OCI-LY1 (cell line): ENCODE data around the gene ARHGEF28.

Experiments
- CTCF ChIP-seq: fragments of 200-600 bp; sonication (generic), shearing (Covaris generic); IDR thresholded peaks from 2 replicates; pipeline ENCODE4 v1.5.1; 2017; ENCODE audit warnings: mild to moderate bottlenecking, antibody characterized with exemption, low read length, moderate library complexity, mixed read lengths
- EZH2 ChIP-seq: fragments of 200-600 bp; sonication (generic), shearing (Covaris generic); IDR thresholded peaks from 2 replicates; pipeline ENCODE4 v1.8.0; 2017; ENCODE audit warnings: borderline replicate concordance, mixed run types, mild to moderate bottlenecking, antibody characterized with exemption, low read length, moderate library complexity, mixed read lengths

GRCh38 chr5:73858776-73859175, 232.8 kb downstream of the ARHGEF28 start:
- TF ChIP-seq CTCF: no peak
- no peak for TF ChIP-seq EZH2
